NB4 (cell line): ENCODE data around the gene GRAMD2A.

Source experiments
- MAX ChIP-seq: IDR thresholded peaks from 2 replicates; pipeline ENCODE4 v1.6.1; 2011; ENCODE audit warnings: low read depth, low read length
- MYC ChIP-seq: IDR thresholded peaks from 2 replicates; pipeline ENCODE4 v1.6.1; 2011; ENCODE audit warnings: low read depth, low read length
- POLR2A ChIP-seq: IDR thresholded peaks from 2 replicates; pipeline ENCODE4 v1.6.1; 2011; ENCODE audit warnings: mild to moderate bottlenecking; ENCODE audit not compliant: insufficient read length; ENCODE audit errors: extremely low read depth
- TF ChIP-seq, protein P1 (sequence below): IDR thresholded peaks from one replicate; pipeline ENCODE4 v1.5.1; 2012; ENCODE audit warnings: low read depth, low read length

- TF ChIP-seq, protein P1, sequence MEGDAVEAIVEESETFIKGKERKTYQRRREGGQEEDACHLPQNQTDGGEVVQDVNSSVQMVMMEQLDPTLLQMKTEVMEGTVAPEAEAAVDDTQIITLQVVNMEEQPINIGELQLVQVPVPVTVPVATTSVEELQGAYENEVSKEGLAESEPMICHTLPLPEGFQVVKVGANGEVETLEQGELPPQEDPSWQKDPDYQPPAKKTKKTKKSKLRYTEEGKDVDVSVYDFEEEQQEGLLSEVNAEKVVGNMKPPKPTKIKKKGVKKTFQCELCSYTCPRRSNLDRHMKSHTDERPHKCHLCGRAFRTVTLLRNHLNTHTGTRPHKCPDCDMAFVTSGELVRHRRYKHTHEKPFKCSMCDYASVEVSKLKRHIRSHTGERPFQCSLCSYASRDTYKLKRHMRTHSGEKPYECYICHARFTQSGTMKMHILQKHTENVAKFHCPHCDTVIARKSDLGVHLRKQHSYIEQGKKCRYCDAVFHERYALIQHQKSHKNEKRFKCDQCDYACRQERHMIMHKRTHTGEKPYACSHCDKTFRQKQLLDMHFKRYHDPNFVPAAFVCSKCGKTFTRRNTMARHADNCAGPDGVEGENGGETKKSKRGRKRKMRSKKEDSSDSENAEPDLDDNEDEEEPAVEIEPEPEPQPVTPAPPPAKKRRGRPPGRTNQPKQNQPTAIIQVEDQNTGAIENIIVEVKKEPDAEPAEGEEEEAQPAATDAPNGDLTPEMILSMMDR, result no peak
- TF ChIP-seq MAX (no peak), POLR2A (no peak), MYC (no peak)
These were observed 15.3 kb downstream of the GRAMD2A start for GRCh38 chr15:72182244-72182643.
